ENCODE results near the gene ADSS1. TPM values are rescaled to one million over a fixed set of nuclear protein-coding genes. Genes with fewer than 3 reads are reported as not detected.

ADSS1 gene
- total RNA-seq, 2 donors from 2014 or later: 18.3 to 44.4 TPM

GRCh38 chr14:104738375-104739019, 14.5 kb downstream of the ADSS1 start:
- Histone ChIP-seq H3K4me1 (replicated peaks) (no peaks in the 10 kb centered on the region), H3K4me3 (no peak overlapping the region), H3K36me3 (no peaks in the 10 kb centered on the region), H3K27ac (no peak overlapping the region), H3K27me3 (replicated peaks; ENCODE audit: insufficient read depth) (no peaks in the 10 kb centered on the region), H3K9me3 (no peaks in the 10 kb centered on the region)
- TF ChIP-seq CTCF (IDR thresholded peaks at IDR 0.05): no peak
- TF ChIP-seq POLR2AphosphoS5 (IDR thresholded peaks at IDR 0.05): no peak
- TF ChIP-seq POLR2A (IDR thresholded peaks at IDR 0.05): no peak
- WGBS: 92% methylated on average over 18 of the region's 18 CpGs
- DNase-seq (ENCODE audit: low spot score): no peak
- intact Hi-C loops (cut with DNase I): no loop called here

GRCh38 chr14:104739026-104739425, 15.0 kb downstream of the ADSS1 start:
- WGBS: 97% methylated on average over 17 of the region's 17 CpGs
- H3K27ac ChIP-seq: no peak overlapping the region
- intact Hi-C loops (cut with DNase I): no loop called here
- no peaks in the 10 kb centered on the region for H3K9me3 ChIP-seq
- H3K4me1 ChIP-seq (replicated peaks): no peaks in the 10 kb centered on the region
- no peak for DNase-seq (ENCODE audit: low spot score)
- no peak overlapping the region for H3K4me3 ChIP-seq
- H3K36me3 ChIP-seq: no peaks in the 10 kb centered on the region
- no peak for TF ChIP-seq POLR2A (IDR thresholded peaks at IDR 0.05)
- TF ChIP-seq CTCF (IDR thresholded peaks at IDR 0.05): no peak
- no peak for TF ChIP-seq POLR2AphosphoS5 (IDR thresholded peaks at IDR 0.05)
- no peaks in the 10 kb centered on the region for H3K27me3 ChIP-seq (replicated peaks; ENCODE audit: insufficient read depth)

- no peak for TF ChIP-seq CTCF (IDR thresholded peaks at IDR 0.05)
- no peak for TF ChIP-seq POLR2AphosphoS5 (IDR thresholded peaks at IDR 0.05)
- TF ChIP-seq POLR2A (IDR thresholded peaks at IDR 0.05): no peak
- Histone ChIP-seq H3K9me3 (no peaks in the 10 kb centered on the region), H3K27me3 (replicated peaks; ENCODE audit: insufficient read depth) (no peaks in the 10 kb centered on the region), H3K4me3 (no peak overlapping the region), H3K27ac (no peak overlapping the region), H3K36me3 (no peaks in the 10 kb centered on the region), H3K4me1 (replicated peaks) (no peaks in the 10 kb centered on the region)
- intact Hi-C loops (cut with DNase I): no loop called here
- 91% methylated on average over 29 of the region's 29 CpGs for WGBS
- DNase-seq (ENCODE audit: low spot score): no peak
Observed at GRCh38 chr14:104739546-104740516, 15.8 kb downstream of the ADSS1 start.

DNA sequence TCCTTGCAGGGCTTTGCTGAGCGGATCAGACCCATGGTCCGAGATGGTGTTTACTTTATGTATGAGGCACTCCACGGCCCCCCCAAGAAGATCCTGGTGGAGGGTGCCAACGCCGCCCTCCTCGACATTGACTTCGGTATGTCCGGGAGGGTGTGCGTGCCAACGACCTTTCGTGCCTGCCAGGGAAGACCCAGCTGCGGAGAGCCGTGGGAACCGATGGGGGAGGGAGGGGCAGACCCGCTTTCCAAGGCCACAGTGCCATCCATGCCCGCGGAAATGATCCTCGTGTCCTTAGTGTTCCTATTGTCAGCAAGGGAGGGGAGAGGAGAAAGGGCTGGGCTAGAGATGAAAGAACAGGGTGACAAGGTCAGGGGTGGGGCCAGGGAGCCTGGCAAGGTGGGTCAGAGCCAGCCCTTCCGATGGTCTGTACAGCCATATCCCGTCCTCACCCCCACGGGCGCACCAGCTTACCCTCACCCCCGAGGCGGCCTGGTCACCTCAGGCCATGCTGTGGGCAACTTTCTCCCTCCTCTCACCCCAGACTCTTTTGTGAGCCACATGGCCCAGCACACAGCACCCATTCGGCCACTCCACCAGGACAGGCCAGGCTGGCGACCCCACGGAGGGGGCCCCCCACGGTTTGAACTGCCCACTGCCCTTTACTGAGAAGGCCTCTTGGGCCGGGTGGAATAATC, 17.2 kb downstream of the ADSS1 start:
- no peak overlapping the region for H3K27ac ChIP-seq
- H3K9me3 ChIP-seq: no peaks in the 10 kb centered on the region
- H3K27me3 ChIP-seq (replicated peaks; ENCODE audit: insufficient read depth): no peaks in the 10 kb centered on the region
- intact Hi-C loops (cut with DNase I): no loop called here
- WGBS: 92% methylated on average over 29 of the region's 29 CpGs
- no peak for TF ChIP-seq POLR2A (IDR thresholded peaks at IDR 0.05)
- peaks cover 6% of the 10 kb centered on the region for H3K4me1 ChIP-seq (replicated peaks)
- H3K4me3 ChIP-seq: no peak overlapping the region
- no peak for DNase-seq (ENCODE audit: low spot score)
- no peaks in the 10 kb centered on the region for H3K36me3 ChIP-seq

GRCh38 chr14:104741803-104742251, 17.8 kb downstream of the ADSS1 start:
- H3K4me1 ChIP-seq (replicated peaks): peaks cover 11% of the 10 kb centered on the region
- intact Hi-C loops (cut with DNase I): no loop called here

More at GRCh38 chr14:104741803-104742251, 17.8 kb downstream of the ADSS1 start:
- no peaks in the 10 kb centered on the region for H3K27me3 ChIP-seq (replicated peaks; ENCODE audit: insufficient read depth)
- no peak overlapping the region for H3K4me3 ChIP-seq
- TF ChIP-seq POLR2AphosphoS5 (IDR thresholded peaks at IDR 0.05) (no peak), POLR2A (IDR thresholded peaks at IDR 0.05) (no peak), CTCF (IDR thresholded peaks at IDR 0.05) (no peak)
- WGBS: 95% methylated on average over 23 of the region's 23 CpGs
- H3K36me3 ChIP-seq: no peaks in the 10 kb centered on the region
- no peak for DNase-seq (ENCODE audit: low spot score)
- H3K27ac ChIP-seq: no peak overlapping the region
- H3K9me3 ChIP-seq: no peaks in the 10 kb centered on the region
